Measurements from ENCODE around the gene IPO4.

GRCh38 chr14:24177891-24178290 is 10.7 kb downstream of the IPO4 start:
- TF ChIP-seq, protein P1, sequence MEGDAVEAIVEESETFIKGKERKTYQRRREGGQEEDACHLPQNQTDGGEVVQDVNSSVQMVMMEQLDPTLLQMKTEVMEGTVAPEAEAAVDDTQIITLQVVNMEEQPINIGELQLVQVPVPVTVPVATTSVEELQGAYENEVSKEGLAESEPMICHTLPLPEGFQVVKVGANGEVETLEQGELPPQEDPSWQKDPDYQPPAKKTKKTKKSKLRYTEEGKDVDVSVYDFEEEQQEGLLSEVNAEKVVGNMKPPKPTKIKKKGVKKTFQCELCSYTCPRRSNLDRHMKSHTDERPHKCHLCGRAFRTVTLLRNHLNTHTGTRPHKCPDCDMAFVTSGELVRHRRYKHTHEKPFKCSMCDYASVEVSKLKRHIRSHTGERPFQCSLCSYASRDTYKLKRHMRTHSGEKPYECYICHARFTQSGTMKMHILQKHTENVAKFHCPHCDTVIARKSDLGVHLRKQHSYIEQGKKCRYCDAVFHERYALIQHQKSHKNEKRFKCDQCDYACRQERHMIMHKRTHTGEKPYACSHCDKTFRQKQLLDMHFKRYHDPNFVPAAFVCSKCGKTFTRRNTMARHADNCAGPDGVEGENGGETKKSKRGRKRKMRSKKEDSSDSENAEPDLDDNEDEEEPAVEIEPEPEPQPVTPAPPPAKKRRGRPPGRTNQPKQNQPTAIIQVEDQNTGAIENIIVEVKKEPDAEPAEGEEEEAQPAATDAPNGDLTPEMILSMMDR (IDR thresholded peaks at IDR 0.05; ENCODE audit: insufficient read depth, low read length) = no peak
- no peak for TF ChIP-seq POLR2AphosphoS5 (IDR thresholded peaks at IDR 0.05; ENCODE audit: low read depth)

Data from HL-60 (cell line).